OCI-LY7 (cell line): Measurements from ENCODE around the gene FZD8. TPM values are rescaled to one million over a fixed set of nuclear protein-coding genes. Genes with fewer than 3 reads are reported as not detected.

Experiments used
- BruUV-seq: library from RNA; stranded (reverse); fragments of 400-500 nt; replicated peaks from 2 replicates; lab custom pipeline; 2021; lab: Mats Ljungman, UMichigan
- CTCF ChIA-PET: fragments of 300-600 bp; sonication (Branson Sonifier 250); formaldehyde crosslinking; loops from one replicate; lab custom pipeline; 2022; ENCODE audit warnings: antibody characterized with exemption; ENCODE audit not compliant: unreplicated experiment; lab: Charles Lee
- POLR2A ChIA-PET: fragments of 300-600 bp; sonication (Branson Sonifier 250); formaldehyde crosslinking; loops from one replicate; lab custom pipeline; 2022; ENCODE audit warnings: antibody characterized with exemption; lab: Charles Lee
- DNase-seq: peaks from one replicate; pipeline ENCODE4 v3.0.0-alpha.2; 2015; ENCODE audit warnings: low spot score
- H2AFZ ChIP-seq: fragments of 200-600 bp; sonication (generic), shearing (Covaris generic); 2 replicates; pipeline ENCODE4 v1.6.1; 2014; ENCODE audit warnings: mild to moderate bottlenecking, antibody characterized with exemption, low read length, moderate library complexity
- H3K27ac ChIP-seq: fragments of 200-600 bp; sonication (generic); 2 replicates; pipeline ENCODE4 v1.5.1; 2014; ENCODE audit warnings: mixed run types, low read depth, mild to moderate bottlenecking, moderate library complexity, low read length, inconsistent platforms; ENCODE audit not compliant: poor library complexity, severe bottlenecking
- H3K36me3 ChIP-seq: fragments of 200-600 bp; sonication (generic); 2 replicates; pipeline ENCODE4 v1.6.1; 2014; ENCODE audit warnings: mild to moderate bottlenecking, antibody characterized with exemption, low read length, moderate library complexity, mixed read lengths; ENCODE audit not compliant: insufficient read depth
- H3K4me1 ChIP-seq: fragments of 200-600 bp; sonication (generic); 2 replicates; pipeline ENCODE4 v1.5.1; 2014; ENCODE audit warnings: mild to moderate bottlenecking, low read length; ENCODE audit not compliant: insufficient read depth, poor library complexity, severe bottlenecking
- H3K4me2 ChIP-seq: fragments of 200-600 bp; sonication (generic); 2 replicates; pipeline ENCODE4 v1.6.1; 2014; ENCODE audit warnings: mild to moderate bottlenecking, low read length
- H3K4me3 ChIP-seq: fragments of 200-600 bp; sonication (generic); 2 replicates; pipeline ENCODE4 v1.5.1; 2014; ENCODE audit warnings: mild to moderate bottlenecking, low read depth, low read length; ENCODE audit not compliant: poor library complexity, severe bottlenecking
- H3K79me2 ChIP-seq: fragments of 200-600 bp; sonication (generic); 2 replicates; pipeline ENCODE4 v1.6.1; 2016; ENCODE audit warnings: low read depth, mild to moderate bottlenecking, low read length, moderate library complexity, mixed read lengths; ENCODE audit not compliant: insufficient read depth
- H3K9me2 ChIP-seq: fragments of 200-600 bp; sonication (generic); 2 replicates; pipeline ENCODE4 v1.6.1; 2016; ENCODE audit warnings: mild to moderate bottlenecking, low read length, mixed read lengths; ENCODE audit not compliant: insufficient read depth
- H3K9me3 ChIP-seq: fragments of 200-600 bp; sonication (generic); 2 replicates; pipeline ENCODE4 v1.6.1; 2014; ENCODE audit warnings: mild to moderate bottlenecking, mixed run types, low read length, mixed read lengths
- H4K20me1 ChIP-seq: fragments of 200-600 bp; sonication (generic); 2 replicates; pipeline ENCODE4 v1.6.1; 2014; ENCODE audit warnings: mild to moderate bottlenecking, antibody characterized with exemption, low read length, moderate library complexity, mixed read lengths; ENCODE audit not compliant: insufficient read depth
- EZH2phosphoT487 ChIP-seq: fragments of 200-600 bp; sonication (generic); IDR thresholded peaks from 2 replicates; pipeline ENCODE4 v1.6.1; 2018; ENCODE audit warnings: low read depth, borderline replicate concordance, mild to moderate bottlenecking, mixed run types, antibody characterized with exemption, low read length, moderate library complexity, mixed read lengths
- intact Hi-C: fragments of 100-400 bp; cut with micrococcal nuclease; formaldehyde crosslinking; loops from one replicate; pipeline ENCODE4 v1.10.0; 2022; ENCODE audit not compliant: unreplicated experiment
- total RNA-seq, 2 experiments: library from RNA; depleted of rRNA in 1 of 2; stranded (reverse); fragments of >200 nt in 1 of 2; shearing (Covaris generic) in 1 of 2; gene quantifications; 2 replicates each; pipeline ENCODE4 v1.2.3, GENCODE V29; 2014 to 2022
- TF ChIP-seq, protein P1 (sequence below): fragments of 200-600 bp; sonication (generic); conservative IDR thresholded peaks from 2 replicates; pipeline ENCODE4 v1.5.1; 2014; ENCODE audit warnings: mild to moderate bottlenecking, antibody characterized with exemption, low read length, moderate library complexity, mixed read lengths

Gene FZD8
- total RNA-seq, 2 experiments from 2014 or later = 3.9 to 4.9 TPM

DNA sequence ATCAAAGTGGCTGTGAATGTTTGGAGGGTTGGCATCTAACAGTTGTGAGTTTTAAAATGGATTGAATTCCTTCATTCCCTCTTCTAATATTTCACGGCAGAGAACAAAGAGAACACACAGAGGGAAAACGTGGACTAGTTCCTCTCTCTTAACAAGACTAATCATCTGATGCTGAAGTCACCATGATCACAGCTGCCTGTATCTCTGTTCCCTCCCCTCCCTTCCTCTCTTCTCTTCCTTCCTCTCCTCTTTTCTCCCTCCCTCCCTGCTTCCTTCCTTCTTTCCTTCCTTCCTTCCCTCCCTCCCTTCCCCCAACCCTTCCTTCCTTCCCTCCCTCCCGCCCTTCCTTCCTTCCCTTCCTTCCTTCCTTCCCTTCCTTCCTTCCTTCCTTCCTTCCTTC lies 47.0 kb downstream of the FZD8 start:
- Histone ChIP-seq H3K4me1 (no peaks in the 10 kb centered on the region), H3K4me3 (no peak overlapping the region), H2AFZ (no peak overlapping the region), H3K27ac (no peak overlapping the region), H3K9me3 (no peaks in the 10 kb centered on the region), H3K4me2 (no peak overlapping the region), H4K20me1 (no peaks in the 10 kb centered on the region), H3K36me3 (no peaks in the 10 kb centered on the region), H3K9me2 (no peaks in the 10 kb centered on the region), H3K79me2 (no peaks in the 10 kb centered on the region)
- no TSS peak for BruUV-seq
- intact Hi-C loops = no loop called here
- ChIA-PET POLR2A (no interaction called here), CTCF (no interaction called here)
- DNase-seq = no peak
- no peak for TF ChIP-seq EZH2phosphoT487
- TF ChIP-seq, protein P1, sequence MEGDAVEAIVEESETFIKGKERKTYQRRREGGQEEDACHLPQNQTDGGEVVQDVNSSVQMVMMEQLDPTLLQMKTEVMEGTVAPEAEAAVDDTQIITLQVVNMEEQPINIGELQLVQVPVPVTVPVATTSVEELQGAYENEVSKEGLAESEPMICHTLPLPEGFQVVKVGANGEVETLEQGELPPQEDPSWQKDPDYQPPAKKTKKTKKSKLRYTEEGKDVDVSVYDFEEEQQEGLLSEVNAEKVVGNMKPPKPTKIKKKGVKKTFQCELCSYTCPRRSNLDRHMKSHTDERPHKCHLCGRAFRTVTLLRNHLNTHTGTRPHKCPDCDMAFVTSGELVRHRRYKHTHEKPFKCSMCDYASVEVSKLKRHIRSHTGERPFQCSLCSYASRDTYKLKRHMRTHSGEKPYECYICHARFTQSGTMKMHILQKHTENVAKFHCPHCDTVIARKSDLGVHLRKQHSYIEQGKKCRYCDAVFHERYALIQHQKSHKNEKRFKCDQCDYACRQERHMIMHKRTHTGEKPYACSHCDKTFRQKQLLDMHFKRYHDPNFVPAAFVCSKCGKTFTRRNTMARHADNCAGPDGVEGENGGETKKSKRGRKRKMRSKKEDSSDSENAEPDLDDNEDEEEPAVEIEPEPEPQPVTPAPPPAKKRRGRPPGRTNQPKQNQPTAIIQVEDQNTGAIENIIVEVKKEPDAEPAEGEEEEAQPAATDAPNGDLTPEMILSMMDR = no peak

GRCh38 chr10:35594115-35595079 lies 47.7 kb downstream of the FZD8 start:
- no peak overlapping the region for H2AFZ ChIP-seq
- no peaks in the 10 kb centered on the region for H3K79me2 ChIP-seq
- BruUV-seq = no TSS peak
- H3K4me3 ChIP-seq = no peak overlapping the region
- H3K9me2 ChIP-seq = no peaks in the 10 kb centered on the region
- CTCF ChIA-PET = no interaction called here
- intact Hi-C loops = no loop called here
- no peak overlapping the region for H3K4me2 ChIP-seq
- H3K36me3 ChIP-seq = no peaks in the 10 kb centered on the region
- POLR2A ChIA-PET = no interaction called here
- DNase-seq = no peak
- no peak for TF ChIP-seq EZH2phosphoT487
- TF ChIP-seq, protein P1 = no peak
- no peaks in the 10 kb centered on the region for H4K20me1 ChIP-seq
- H3K4me1 ChIP-seq = no peaks in the 10 kb centered on the region
- no peak overlapping the region for H3K27ac ChIP-seq
- no peaks in the 10 kb centered on the region for H3K9me3 ChIP-seq

DNA sequence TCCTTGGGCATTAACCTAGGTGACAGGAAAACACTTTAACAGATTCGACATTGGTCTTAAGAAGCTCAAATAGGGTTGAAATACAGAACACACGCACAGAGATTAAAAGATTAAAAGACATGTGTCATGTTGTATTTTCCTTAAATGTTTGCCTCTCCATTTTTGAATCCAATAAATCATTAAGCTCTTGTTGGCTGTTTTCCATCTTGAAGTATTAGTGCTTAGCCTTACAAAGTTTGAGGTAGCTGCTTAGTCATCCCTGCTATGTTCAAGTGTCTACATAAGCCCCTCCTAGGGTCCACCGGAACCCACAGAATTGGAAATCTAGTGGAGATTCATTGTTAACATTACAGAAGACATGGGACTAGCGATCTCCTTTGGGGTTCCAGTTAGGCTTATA lies 49.7 kb downstream of the FZD8 start:
- TF ChIP-seq, protein P1 = no peak
- TF ChIP-seq EZH2phosphoT487 = no peak
- no peak overlapping the region for H2AFZ ChIP-seq
- no peaks in the 10 kb centered on the region for H3K36me3 ChIP-seq
- no peaks in the 10 kb centered on the region for H4K20me1 ChIP-seq
- ChIA-PET CTCF (no interaction called here), POLR2A (interaction anchor here (1.1 kb wide), 1 partner anchor 17 kb away, joined by 4 read pairs; no protein-coding TSS in a partner anchor)
- no peaks in the 10 kb centered on the region for H3K9me3 ChIP-seq
- intact Hi-C loops = no loop called here
- no peaks in the 10 kb centered on the region for H3K4me1 ChIP-seq
- no peak overlapping the region for H3K27ac ChIP-seq
- H3K79me2 ChIP-seq = no peaks in the 10 kb centered on the region
- no peak overlapping the region for H3K4me3 ChIP-seq
- no TSS peak for BruUV-seq
- DNase-seq = no peak
- no peaks in the 10 kb centered on the region for H3K9me2 ChIP-seq
- no peak overlapping the region for H3K4me2 ChIP-seq
